Trophoblast cell (in vitro differentiated cells and primary cell): ENCODE measurements around the gene RWDD3.
A peak's percentile ranks its signal among the peaks of the same experiment; 100 is the strongest.

Experiments used
- DNase-seq, 2 donors: peaks; one replicate each; pipeline ENCODE4 v3.0.0-alpha.2; 2016
- H2AFZ ChIP-seq: 2 replicates; pipeline ENCODE4 v1.6.1; 2013; ENCODE audit warnings: low read length, moderate library complexity, mild to moderate bottlenecking; ENCODE audit not compliant: insufficient read depth, poor library complexity
- H2AK5ac ChIP-seq: 2 replicates; pipeline ENCODE4 v1.6.1; 2013; ENCODE audit warnings: mild to moderate bottlenecking, low read length
- H2BK120ac ChIP-seq: 2 replicates; pipeline ENCODE4 v1.6.1; 2013; ENCODE audit warnings: low read length, mild to moderate bottlenecking, moderate library complexity; ENCODE audit not compliant: insufficient read depth, poor library complexity
- H2BK12ac ChIP-seq: 2 replicates; pipeline ENCODE4 v1.6.1; 2013; ENCODE audit warnings: mild to moderate bottlenecking, low read length, moderate library complexity
- H2BK5ac ChIP-seq: 2 replicates; pipeline ENCODE4 v1.6.1; 2013; ENCODE audit warnings: low read length, low read depth, moderate library complexity, mild to moderate bottlenecking; ENCODE audit not compliant: poor library complexity
- H3K14ac ChIP-seq: 2 replicates; pipeline ENCODE4 v1.6.1; 2013; ENCODE audit warnings: mild to moderate bottlenecking, low read length
- H3K18ac ChIP-seq: 2 replicates; pipeline ENCODE4 v1.6.1; 2013; ENCODE audit warnings: mild to moderate bottlenecking, low read length
- H3K23ac ChIP-seq: 2 replicates; pipeline ENCODE4 v1.6.1; 2013; ENCODE audit warnings: low read length
- H3K27ac ChIP-seq: 2 replicates; pipeline ENCODE4 v1.5.1; 2013; ENCODE audit warnings: low read depth, mild to moderate bottlenecking, inconsistent platforms, low read length, moderate library complexity
- H3K27me3 ChIP-seq: 2 replicates; pipeline ENCODE4 v1.6.1; 2013; ENCODE audit warnings: inconsistent platforms, mild to moderate bottlenecking, low read length, moderate library complexity; ENCODE audit not compliant: insufficient read depth
- H3K36me3 ChIP-seq, 2 experiments: 1 replicate in 1 of 2; 2 replicates in 1 of 2; pipeline ENCODE4 v1.6.1; 2013; ENCODE audit warnings: low read length in 2 of 2, mild to moderate bottlenecking in 2 of 2, moderate library complexity in 1 of 2; ENCODE audit not compliant: insufficient read depth in 2 of 2, control insufficient read depth in 1 of 2
- H3K4ac ChIP-seq: 2 replicates; pipeline ENCODE4 v1.6.1; 2013; ENCODE audit warnings: low read depth, mild to moderate bottlenecking, low read length, moderate library complexity
- H3K4me1 ChIP-seq, 2 experiments: 1 replicate in 1 of 2; 2 replicates in 1 of 2; pipeline ENCODE4 v1.6.1; 2013; ENCODE audit warnings: low read length in 2 of 2, mild to moderate bottlenecking in 2 of 2, moderate library complexity in 1 of 2; ENCODE audit not compliant: insufficient read depth in 2 of 2, control insufficient read depth in 1 of 2
- H3K4me2 ChIP-seq: 2 replicates; pipeline ENCODE4 v1.6.1; 2013; ENCODE audit warnings: inconsistent platforms, mild to moderate bottlenecking, low read length, moderate library complexity
- H3K4me3 ChIP-seq: 2 replicates; pipeline ENCODE4 v1.5.1; 2013; ENCODE audit warnings: mild to moderate bottlenecking, low read depth, low read length, inconsistent platforms
- H3K79me1 ChIP-seq: one replicate; pipeline ENCODE4 v1.6.1; 2013; ENCODE audit warnings: low read length
- H3K79me2 ChIP-seq: 2 replicates; pipeline ENCODE4 v1.6.1; 2013; ENCODE audit warnings: low read length, mild to moderate bottlenecking; ENCODE audit not compliant: control insufficient read depth, insufficient read depth, poor library complexity
- H3K9ac ChIP-seq: 2 replicates; pipeline ENCODE4 v1.6.1; 2013; ENCODE audit warnings: mild to moderate bottlenecking, low read length
- H3K9me3 ChIP-seq: 2 replicates; pipeline ENCODE4 v1.6.1; 2013; ENCODE audit warnings: low read depth, mild to moderate bottlenecking, control low read depth, inconsistent platforms, low read length; ENCODE audit not compliant: insufficient read depth
- H4K12ac ChIP-seq: 2 replicates; pipeline ENCODE4 v1.6.1; 2013; ENCODE audit warnings: low read depth, mild to moderate bottlenecking, low read length, moderate library complexity
- H4K8ac ChIP-seq: 2 replicates; pipeline ENCODE4 v1.6.1; 2013; ENCODE audit warnings: low read depth, mild to moderate bottlenecking, low read length, moderate library complexity
- H4K91ac ChIP-seq: one replicate; pipeline ENCODE4 v1.6.1; 2013; ENCODE audit warnings: low read depth, mild to moderate bottlenecking, low read length, moderate library complexity
- WGBS: extraction: QIAGEN DNeasy Blood & Tissue Kit; methylation state at CpG from one replicate; pipeline ENCODE4 v1.1.7; 2013; ENCODE audit warnings: missing lambda C conversion rate; ENCODE audit not compliant: insufficient read length, insufficient coverage; ENCODE audit errors: extremely low coverage; 5-methylcytosine and 5-hydroxymethylcytosine counted together

Gene RWDD3

DNA sequence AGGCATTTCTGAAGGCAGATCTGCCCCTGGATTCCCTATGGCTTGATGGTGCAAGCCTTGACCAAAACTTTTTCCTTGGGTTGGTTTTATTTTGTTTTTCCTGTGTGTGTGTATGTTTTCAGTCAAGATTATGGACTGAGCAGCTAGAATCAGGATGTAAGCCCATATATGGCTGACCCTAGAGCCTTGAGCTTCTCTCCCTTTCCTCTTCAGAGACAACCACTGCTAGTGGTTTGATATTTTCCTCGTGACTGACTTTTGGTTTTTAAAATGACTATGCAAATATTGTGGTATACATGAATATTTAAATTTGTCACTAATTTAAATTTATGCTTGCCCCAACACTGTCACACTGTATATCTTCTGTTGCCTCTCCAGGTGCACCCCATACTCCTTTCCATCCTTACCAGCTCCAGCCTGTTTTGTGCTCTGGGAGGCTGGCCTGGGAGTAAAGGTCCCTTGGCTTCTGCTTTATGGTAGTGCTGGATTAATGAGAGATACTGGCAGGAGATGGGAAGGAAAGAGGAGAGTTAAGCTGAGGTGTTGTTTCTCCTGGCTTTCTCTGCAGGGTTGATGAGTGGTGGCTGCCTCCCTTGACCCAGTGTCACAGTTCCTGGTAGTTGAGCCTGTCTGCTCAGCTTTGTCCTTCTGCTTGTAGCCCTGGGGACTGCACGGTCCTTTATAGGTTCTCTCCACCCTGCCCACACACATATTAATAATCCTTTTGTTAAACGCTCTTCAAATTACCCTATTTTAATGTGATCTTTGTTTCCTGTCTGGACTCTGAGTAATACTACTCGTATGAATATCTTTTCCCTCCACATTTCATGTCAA, 44.4 kb downstream of the RWDD3 start:
- H3K27me3 ChIP-seq = no peaks in the 10 kb centered on the region
- H3K79me2 ChIP-seq = no peaks in the 10 kb centered on the region
- no peak overlapping the region for H2BK5ac ChIP-seq
- H2AFZ ChIP-seq = no peak overlapping the region
- H3K4me3 ChIP-seq = no peak overlapping the region
- no peak overlapping the region for H4K8ac ChIP-seq
- no peak overlapping the region for H3K9ac ChIP-seq
- H4K91ac ChIP-seq = no peak overlapping the region
- no peak overlapping the region for H2AK5ac ChIP-seq
- H2BK120ac ChIP-seq = no peak overlapping the region
- H2BK12ac ChIP-seq = no peak overlapping the region
- H3K4me1 ChIP-seq = no peaks in the 10 kb centered on the region
- no peak overlapping the region for H3K23ac ChIP-seq
- no peak overlapping the region for H3K27ac ChIP-seq
- H3K4ac ChIP-seq = no peak overlapping the region
- no peak overlapping the region for H3K18ac ChIP-seq
- H3K14ac ChIP-seq = no peak overlapping the region
- no peak overlapping the region for H3K4me2 ChIP-seq
- no peak for DNase-seq
- no peaks in the 10 kb centered on the region for H3K36me3 ChIP-seq
- WGBS = no CpG with 5 or more reads among the region's 4 CpGs
- no peaks in the 10 kb centered on the region for H3K9me3 ChIP-seq
- no peak overlapping the region for H4K12ac ChIP-seq
- no peaks in the 10 kb centered on the region for H3K79me1 ChIP-seq

DNA sequence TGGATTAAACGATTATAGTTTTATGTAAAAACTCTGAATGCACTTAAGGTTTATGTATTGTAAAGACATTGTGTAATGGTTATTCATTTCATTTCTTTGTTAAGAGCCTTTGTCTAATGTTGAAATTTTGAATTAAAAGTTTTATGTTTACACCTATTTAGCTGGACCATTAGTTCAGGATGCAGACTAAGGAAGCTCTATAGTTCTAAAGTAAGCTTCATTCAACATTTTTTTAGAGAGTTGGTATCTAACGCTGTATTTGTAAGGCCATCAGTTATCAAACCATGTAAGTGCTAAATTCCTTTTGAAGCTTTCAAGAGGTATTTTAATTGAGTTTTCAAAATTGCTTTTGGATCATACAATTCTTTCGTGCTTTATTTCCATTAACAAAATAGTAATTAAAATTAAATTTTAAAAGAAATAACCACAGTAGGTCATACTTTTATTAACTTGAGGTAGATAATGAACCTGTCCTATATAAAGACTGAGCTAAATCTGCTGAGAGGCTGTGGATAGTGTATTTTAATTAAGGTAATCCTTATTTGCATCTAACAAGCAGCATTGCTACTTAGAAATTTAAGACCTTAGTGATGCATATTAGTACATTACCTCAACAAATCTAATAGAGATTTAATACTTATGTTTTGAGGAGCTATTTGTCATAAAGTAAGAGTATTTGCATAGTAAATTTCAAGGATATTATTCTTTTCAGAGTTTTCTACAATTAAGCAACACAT, 47.9 kb downstream of the RWDD3 start:
- H3K9ac ChIP-seq = no peak overlapping the region
- no peak overlapping the region for H2AFZ ChIP-seq
- no peaks in the 10 kb centered on the region for H3K27me3 ChIP-seq
- no peak overlapping the region for H3K23ac ChIP-seq
- H4K91ac ChIP-seq = no peak overlapping the region
- H2BK120ac ChIP-seq = no peak overlapping the region
- no peak overlapping the region for H4K8ac ChIP-seq
- no peak for DNase-seq
- no peak overlapping the region for H2BK12ac ChIP-seq
- H3K4me1 ChIP-seq = no peaks in the 10 kb centered on the region
- no peak overlapping the region for H3K27ac ChIP-seq
- H2BK5ac ChIP-seq = no peak overlapping the region
- H4K12ac ChIP-seq = no peak overlapping the region
- H3K9me3 ChIP-seq = no peaks in the 10 kb centered on the region
- no CpG with 5 or more reads among the region's 3 CpGs for WGBS
- no peak overlapping the region for H3K14ac ChIP-seq
- no peak overlapping the region for H3K4me3 ChIP-seq
- H3K4ac ChIP-seq = no peak overlapping the region
- no peak overlapping the region for H2AK5ac ChIP-seq
- no peak overlapping the region for H3K18ac ChIP-seq
- H3K4me2 ChIP-seq = no peak overlapping the region
- H3K79me1 ChIP-seq = no peaks in the 10 kb centered on the region
- no peaks in the 10 kb centered on the region for H3K36me3 ChIP-seq
- H3K79me2 ChIP-seq = no peaks in the 10 kb centered on the region

DNA sequence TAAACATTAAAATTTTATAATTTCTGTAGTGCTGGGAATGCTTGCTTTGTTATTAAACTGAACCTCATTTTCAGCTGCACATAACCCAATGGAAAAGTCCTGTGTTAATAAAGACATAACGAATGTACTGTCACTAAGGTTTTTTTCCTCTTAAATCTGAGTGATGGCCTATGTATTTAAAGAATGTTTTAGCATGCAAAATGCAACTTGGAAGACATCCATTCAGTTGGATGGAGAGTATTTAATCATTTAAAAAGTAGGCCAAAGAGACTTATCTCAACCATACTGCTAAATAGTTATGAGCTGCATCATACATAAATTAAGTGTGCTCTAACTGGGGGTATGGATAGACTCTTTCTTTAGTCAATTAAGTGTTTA, 48.5 kb downstream of the RWDD3 start:
- Histone ChIP-seq H3K4me1 (no peaks in the 10 kb centered on the region), H3K27ac (no peak overlapping the region), H3K4ac (no peak overlapping the region), H3K4me2 (no peak overlapping the region), H3K14ac (no peak overlapping the region), H2BK120ac (no peak overlapping the region), H4K8ac (no peak overlapping the region), H3K79me1 (no peaks in the 10 kb centered on the region), H3K4me3 (no peak overlapping the region), H3K18ac (no peak overlapping the region), H3K9me3 (no peaks in the 10 kb centered on the region), H3K79me2 (no peaks in the 10 kb centered on the region), H2AFZ (no peak overlapping the region), H2BK5ac (no peak overlapping the region), H4K91ac (no peak overlapping the region), H3K9ac (no peak overlapping the region), H2BK12ac (no peak overlapping the region), H3K23ac (no peak overlapping the region), H4K12ac (no peak overlapping the region), H2AK5ac (no peak overlapping the region), H3K36me3 (no peaks in the 10 kb centered on the region), H3K27me3 (no peaks in the 10 kb centered on the region)
- WGBS = no CpG with 5 or more reads among the region's 1 CpG
- DNase-seq = peak in 1 of 2 donors; percentile 6

DNA sequence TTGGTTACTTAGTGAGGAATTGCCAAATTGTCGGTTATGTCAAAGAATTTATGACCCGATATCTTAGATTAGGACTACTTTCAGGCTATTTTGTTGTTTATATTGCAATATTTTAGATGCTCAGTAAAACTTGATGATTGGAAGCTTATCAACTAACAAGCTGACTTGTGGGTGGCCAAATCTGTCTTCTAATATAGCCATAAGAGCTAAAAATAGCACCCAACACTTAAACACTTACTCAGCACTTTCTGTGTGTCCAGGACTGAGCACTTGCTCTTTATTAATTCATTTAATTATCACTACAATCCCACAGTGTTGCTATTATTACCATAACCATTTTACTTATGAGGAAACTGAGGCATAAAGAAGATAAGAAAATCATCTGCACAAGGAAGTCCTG, 50.4 kb downstream of the RWDD3 start:
- Histone ChIP-seq H3K14ac (no peak overlapping the region), H3K79me2 (no peaks in the 10 kb centered on the region), H2BK120ac (no peak overlapping the region), H3K9ac (no peak overlapping the region), H2BK12ac (no peak overlapping the region), H2BK5ac (no peak overlapping the region), H3K27me3 (no peaks in the 10 kb centered on the region), H4K91ac (no peak overlapping the region), H3K4me1 (no peaks in the 10 kb centered on the region), H2AK5ac (no peak overlapping the region), H3K27ac (no peak overlapping the region), H3K9me3 (no peaks in the 10 kb centered on the region), H3K23ac (no peak overlapping the region), H3K36me3 (no peaks in the 10 kb centered on the region), H2AFZ (no peak overlapping the region), H3K18ac (no peak overlapping the region), H3K4me3 (no peak overlapping the region), H4K12ac (no peak overlapping the region), H4K8ac (no peak overlapping the region), H3K4me2 (no peak overlapping the region), H3K4ac (no peak overlapping the region), H3K79me1 (no peaks in the 10 kb centered on the region)
- WGBS = no CpG with 5 or more reads among the region's 2 CpGs
- no peak for DNase-seq
